ENCODE measurements around the gene HIGD1A. TPM values are rescaled to one million over a fixed set of nuclear protein-coding genes. Genes with fewer than 3 reads are reported as not detected.

Gene HIGD1A
- total and polyA plus RNA-seq, 2 of the 8 experiments (the other 6 are each of a cell fraction or from before 2014, with no cell fraction given) = 67.3 to 95.4 TPM

DNA sequence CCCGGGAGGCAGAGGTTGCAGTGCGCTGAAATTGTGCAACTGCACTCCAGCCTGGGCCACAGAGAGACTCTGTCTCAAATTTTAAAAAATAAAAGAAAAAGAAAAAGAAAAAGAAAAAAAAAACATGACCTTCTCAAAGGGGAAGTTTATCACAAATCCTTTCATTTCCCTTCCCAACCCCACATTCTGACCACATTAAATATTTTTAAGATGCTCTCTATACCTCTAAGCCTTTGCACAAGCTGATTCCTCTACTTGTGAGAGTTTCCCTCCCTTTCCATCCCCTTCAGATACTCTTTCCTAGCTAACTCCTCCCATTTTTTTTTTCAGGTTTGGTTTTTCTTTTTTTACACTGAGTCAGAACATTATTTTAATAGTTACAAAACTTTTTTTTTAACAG, 4.0 kb downstream of the HIGD1A start:
- Histone ChIP-seq H4K5ac (ENCODE audit: insufficient read length, low read depth, low read length) (no peak overlapping the region), H2BK12ac (ENCODE audit: low read depth, low read length) (no peak overlapping the region), H3K23me2 (ENCODE audit: low read depth, low read length) (peaks cover 10% of the 10 kb centered on the region; the same call in 1 of the 2 replicates), H3K79me2 (ENCODE audit: control insufficient read depth in 1 of 2, insufficient read depth in 2 of 2, low read length in 2 of 2) (peaks cover 0 to 53% of the 10 kb centered on the region in 2 experiments; a peak in 3 of 4 replicates), H3K79me1 (ENCODE audit: low read depth, low read length) (no peaks in the 10 kb centered on the region; the same call in 1 of the 2 replicates), H2AK5ac (ENCODE audit: low read depth, low read length) (no peak overlapping the region), H2BK120ac (replicated peaks; ENCODE audit: low read depth, low read length) (no peak overlapping the region), H4K91ac (replicated peaks; ENCODE audit: insufficient read length, low read length) (no peak overlapping the region), H2BK5ac (ENCODE audit: low read depth, low read length) (no peak overlapping the region), H3K9me3 (ENCODE audit: insufficient read depth in 2 of 2, low read depth in 1 of 2, low read length in 1 of 2) (no peaks in the 10 kb centered on the region), H2BK15ac (ENCODE audit: low read length) (no peak overlapping the region), H3K9ac (replicated peaks in 1 of 4; ENCODE audit: extremely low read depth in 1 of 4, low read depth in 3 of 4, low read length in 3 of 4) (no peak overlapping the region), H3K27me3 (replicated peaks in 1 of 4; ENCODE audit: control insufficient read depth in 3 of 4, extremely low read depth in 1 of 4, insufficient read depth in 3 of 4, low read length in 3 of 4) (peaks cover 0 to 6% (median 3%) of the 10 kb centered on the region in 4 experiments; a peak in 3 of 7 replicates), H3K14ac (ENCODE audit: insufficient read length) (no peak overlapping the region), H3K4me2 (ENCODE audit: insufficient read depth in 1 of 2, low read depth in 2 of 2, low read length in 2 of 2) (no peak overlapping the region; a peak in 1 of 4 replicates), H3K4me3 (ENCODE audit: extremely low read depth in 1 of 4, insufficient read depth in 2 of 4, low read depth in 3 of 4, low read length in 4 of 4) (no peak overlapping the region), H2AFZ (ENCODE audit: low read length) (no peak overlapping the region), H3K56ac (replicated peaks; ENCODE audit: insufficient read length, low read depth, low read length) (no peak overlapping the region), H3K4ac (replicated peaks; ENCODE audit: insufficient read length, low read depth, low read length) (no peak overlapping the region), H3K18ac (ENCODE audit: extremely low read depth, low read length) (no peak overlapping the region), H4K20me1 (replicated peaks in 1 of 2; ENCODE audit: control insufficient read depth in 1 of 2, insufficient read depth in 2 of 2, low read length in 2 of 2) (no peaks in the 10 kb centered on the region), H3K4me1 (replicated peaks in 1 of 4; ENCODE audit: control insufficient read depth in 3 of 4, insufficient read depth in 4 of 4, low read length in 3 of 4) (peaks cover 0 to 14% (median 3%) of the 10 kb centered on the region in 4 experiments; a peak in 4 of 7 replicates), H2BK20ac (ENCODE audit: low read length) (no peak overlapping the region), H3K27ac (ENCODE audit: low read depth, low read length) (no peak overlapping the region), H4K8ac (ENCODE audit: extremely low read depth, insufficient read depth, low read length) (0 out of 2 replicates have a peak overlapping the region, but pooled peaks have one; percentile 46), H3K23ac (ENCODE audit: insufficient read length) (no peak overlapping the region), H3K36me3 (ENCODE audit: control insufficient read depth in 2 of 4, insufficient read depth in 4 of 4, low read length in 3 of 4) (no peaks in the 10 kb centered on the region; a peak in 1 of 8 replicates)
- TF ChIP-seq KDM5A (IDR thresholded peaks at IDR 0.05; ENCODE audit: low read length) = no peak
- no peak for TF ChIP-seq SP2 (IDR thresholded peaks at IDR 0.05; ENCODE audit: low read length)
- no peak for TF ChIP-seq BCL11A (IDR thresholded peaks at IDR 0.05; ENCODE audit: low read depth in 2 of 2, low read length in 2 of 2)
- no peak for TF ChIP-seq ASH2L (IDR thresholded peaks at IDR 0.05; ENCODE audit: low read length)
- TF ChIP-seq JUN (IDR thresholded peaks at IDR 0.05; ENCODE audit: low read depth, low read length) = no peak
- no peak for TF ChIP-seq POLR2AphosphoS5 (IDR thresholded peaks at IDR 0.05; ENCODE audit: low read depth, low read length)
- no peak for TF ChIP-seq KDM4A (IDR thresholded peaks at IDR 0.05; ENCODE audit: low read depth, low read length, severe bottlenecking)
- TF ChIP-seq, protein P1, sequence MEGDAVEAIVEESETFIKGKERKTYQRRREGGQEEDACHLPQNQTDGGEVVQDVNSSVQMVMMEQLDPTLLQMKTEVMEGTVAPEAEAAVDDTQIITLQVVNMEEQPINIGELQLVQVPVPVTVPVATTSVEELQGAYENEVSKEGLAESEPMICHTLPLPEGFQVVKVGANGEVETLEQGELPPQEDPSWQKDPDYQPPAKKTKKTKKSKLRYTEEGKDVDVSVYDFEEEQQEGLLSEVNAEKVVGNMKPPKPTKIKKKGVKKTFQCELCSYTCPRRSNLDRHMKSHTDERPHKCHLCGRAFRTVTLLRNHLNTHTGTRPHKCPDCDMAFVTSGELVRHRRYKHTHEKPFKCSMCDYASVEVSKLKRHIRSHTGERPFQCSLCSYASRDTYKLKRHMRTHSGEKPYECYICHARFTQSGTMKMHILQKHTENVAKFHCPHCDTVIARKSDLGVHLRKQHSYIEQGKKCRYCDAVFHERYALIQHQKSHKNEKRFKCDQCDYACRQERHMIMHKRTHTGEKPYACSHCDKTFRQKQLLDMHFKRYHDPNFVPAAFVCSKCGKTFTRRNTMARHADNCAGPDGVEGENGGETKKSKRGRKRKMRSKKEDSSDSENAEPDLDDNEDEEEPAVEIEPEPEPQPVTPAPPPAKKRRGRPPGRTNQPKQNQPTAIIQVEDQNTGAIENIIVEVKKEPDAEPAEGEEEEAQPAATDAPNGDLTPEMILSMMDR (IDR thresholded peaks at IDR 0.05; ENCODE audit: control extremely low read depth in 1 of 3, insufficient read depth in 1 of 3, low read depth in 1 of 3, low read length in 3 of 3) = no peak
- POLR2A ChIA-PET (ENCODE audit: partially characterized antibody) = interaction anchor here (0.7 kb wide), 1 partner anchor 17 kb away, joined by 3 read pairs; no protein-coding TSS in a partner anchor
- CTCF ChIA-PET (ENCODE audit: partially characterized antibody) = interaction anchor here (0.6 to 1.8 kb wide), 8 partner anchors 9 to 203 kb away, joined by 3 to 6 read pairs (median 4); no protein-coding TSS in a partner anchor
- 97% methylated on average over 2 of the region's 2 CpGs; no CpG with 5 or more reads in 1 of the 2 experiments for WGBS, 2 experiments (ENCODE audit: extremely low coverage in 1 of 2, insufficient coverage in 1 of 2, insufficient read length in 1 of 2, insufficient replicate concordance in 2 of 2, low coverage in 1 of 2, low lambda C conversion rate in 2 of 2, missing lambda C conversion rate in 1 of 2)
- FAIRE-seq (no peak), DNase-seq (ENCODE audit: low read depth in 1 of 2, low spot score in 2 of 2) (no peak)

All from H1 (cell line).